T-helper 2 cell treated with Interferon-gamma antibody and Interleukin-4, amounts not matched to agents 5 μg/mL and 100 μg/mL, for 36 hours (primary cell): ENCODE results near the gene WDR46.

ENCODE experiments used
- DNase-seq: peaks from one replicate; pipeline ENCODE4 v3.0.0; 2021; ENCODE audit warnings: low spot score
- H3K27ac Mint-ChIP-seq: one replicate; pipeline ENCODE4 v1.8.0; 2021; ENCODE audit warnings: mild to moderate bottlenecking, mixed read lengths
- H3K27me3 Mint-ChIP-seq: one replicate; pipeline ENCODE4 v1.8.0; 2021; ENCODE audit warnings: low read depth, mixed read lengths
- H3K36me3 Mint-ChIP-seq: one replicate; pipeline ENCODE4 v1.8.0; 2021; ENCODE audit warnings: low read depth, mixed read lengths
- H3K4me1 Mint-ChIP-seq: one replicate; pipeline ENCODE4 v1.8.0; 2021; ENCODE audit warnings: low read depth, mixed read lengths
- H3K4me3 Mint-ChIP-seq: one replicate; pipeline ENCODE4 v1.8.0; 2022; ENCODE audit warnings: mild to moderate bottlenecking, moderate library complexity, mixed read lengths
- H3K9me3 Mint-ChIP-seq: one replicate; pipeline ENCODE4 v1.8.0; 2021; ENCODE audit warnings: mixed read lengths

The WDR46 gene

GRCh38 chr6:33288921-33289783 lies at the start of gene WDR46, which contains the start of gene PFDN6:
TSS of gene WDR46 (minus strand) at chr6:33289239. CDS start at chr6:33289170, 69 bp downstream.
TSS of gene PFDN6 (plus strand) at chr6:33289601. CDS start at chr6:33289857, 256 bp downstream.
- Mint-ChIP-seq H3K4me3 (peak within 1 kb of the TSS; percentile 98), H3K4me1 (peaks cover 26% of the 10 kb centered on the region), H3K9me3 (no peaks in the 10 kb centered on the region), H3K27ac (peak within 1 kb of the TSS; percentile 88), H3K36me3 (peaks cover 47% of the 10 kb centered on the region), H3K27me3 (no peaks in the 10 kb centered on the region)
- peak; percentile 82 for DNase-seq

GRCh38 chr6:33336495-33336894 lies 47.5 kb upstream of the WDR46 start:
- H3K27ac Mint-ChIP-seq: no peak overlapping the region
- no peaks in the 10 kb centered on the region for H3K9me3 Mint-ChIP-seq
- H3K36me3 Mint-ChIP-seq: no peaks in the 10 kb centered on the region
- no peak for DNase-seq
- H3K27me3 Mint-ChIP-seq: no peaks in the 10 kb centered on the region
- H3K4me3 Mint-ChIP-seq: no peak overlapping the region
- H3K4me1 Mint-ChIP-seq: peaks cover 7% of the 10 kb centered on the region

GRCh38 chr6:33335916-33336315 lies 46.9 kb upstream of the WDR46 start:
- no peak overlapping the region for H3K4me3 Mint-ChIP-seq
- peaks cover 7% of the 10 kb centered on the region for H3K4me1 Mint-ChIP-seq
- no peaks in the 10 kb centered on the region for H3K36me3 Mint-ChIP-seq
- DNase-seq: no peak
- H3K27me3 Mint-ChIP-seq: no peaks in the 10 kb centered on the region
- no peak overlapping the region for H3K27ac Mint-ChIP-seq
- H3K9me3 Mint-ChIP-seq: no peaks in the 10 kb centered on the region

- Mint-ChIP-seq H3K27me3 (no peaks in the 10 kb centered on the region), H3K9me3 (no peaks in the 10 kb centered on the region), H3K4me1 (peaks cover 4% of the 10 kb centered on the region), H3K4me3 (no peak overlapping the region), H3K36me3 (no peaks in the 10 kb centered on the region), H3K27ac (no peak overlapping the region)
- no peak for DNase-seq
Measured at GRCh38 chr6:33333666-33334065, 44.6 kb upstream of the WDR46 start.

GRCh38 chr6:33330736-33331135 lies 41.7 kb upstream of the WDR46 start:
- H3K4me1 Mint-ChIP-seq: peaks cover 4% of the 10 kb centered on the region
- no peak overlapping the region for H3K4me3 Mint-ChIP-seq
- H3K27ac Mint-ChIP-seq: no peak overlapping the region
- H3K9me3 Mint-ChIP-seq: no peaks in the 10 kb centered on the region
- DNase-seq: no peak
- no peaks in the 10 kb centered on the region for H3K36me3 Mint-ChIP-seq
- H3K27me3 Mint-ChIP-seq: no peaks in the 10 kb centered on the region

GRCh38 chr6:33329058-33329457 lies 40.0 kb upstream of the WDR46 start:
- DNase-seq: no peak
- Mint-ChIP-seq H3K27ac (no peak overlapping the region), H3K9me3 (no peaks in the 10 kb centered on the region), H3K27me3 (no peaks in the 10 kb centered on the region), H3K4me3 (no peak overlapping the region), H3K36me3 (no peaks in the 10 kb centered on the region), H3K4me1 (peaks cover 3% of the 10 kb centered on the region)

- no peaks in the 10 kb centered on the region for H3K27me3 Mint-ChIP-seq
- H3K27ac Mint-ChIP-seq: peak overlapping the region; percentile 100
- no peaks in the 10 kb centered on the region for H3K9me3 Mint-ChIP-seq
- DNase-seq: no peak
- H3K4me3 Mint-ChIP-seq: peak overlapping the region; percentile 96
- peaks cover 36% of the 10 kb centered on the region for H3K4me1 Mint-ChIP-seq
- H3K36me3 Mint-ChIP-seq: peaks cover 33% of the 10 kb centered on the region
Measured at GRCh38 chr6:33324125-33324524, 35.1 kb upstream of the WDR46 start.

- Mint-ChIP-seq H3K9me3 (no peaks in the 10 kb centered on the region), H3K27me3 (no peaks in the 10 kb centered on the region), H3K27ac (peak overlapping the region; percentile 100), H3K4me3 (peak overlapping the region; percentile 96), H3K36me3 (peaks cover 38% of the 10 kb centered on the region), H3K4me1 (peaks cover 39% of the 10 kb centered on the region)
- DNase-seq: no peak
Measured at GRCh38 chr6:33323623-33323948, 34.5 kb upstream of the WDR46 start.

- Mint-ChIP-seq H3K36me3 (peaks cover 47% of the 10 kb centered on the region), H3K27ac (peak overlapping the region; percentile 80), H3K9me3 (no peaks in the 10 kb centered on the region), H3K27me3 (no peaks in the 10 kb centered on the region), H3K4me3 (peak overlapping the region; percentile 96), H3K4me1 (peaks cover 54% of the 10 kb centered on the region)
- DNase-seq: no peak
Measured at GRCh38 chr6:33321227-33321626, 32.2 kb upstream of the WDR46 start.

- DNase-seq: no peak
- H3K36me3 Mint-ChIP-seq: peaks cover 49% of the 10 kb centered on the region
- no peak overlapping the region for H3K27ac Mint-ChIP-seq
- no peaks in the 10 kb centered on the region for H3K9me3 Mint-ChIP-seq
- H3K4me3 Mint-ChIP-seq: peak overlapping the region; percentile 96
- peaks cover 56% of the 10 kb centered on the region for H3K4me1 Mint-ChIP-seq
- H3K27me3 Mint-ChIP-seq: no peaks in the 10 kb centered on the region
Measured at GRCh38 chr6:33320315-33321181, 31.5 kb upstream of the WDR46 start.

- no peaks in the 10 kb centered on the region for H3K9me3 Mint-ChIP-seq
- DNase-seq: no peak
- peaks cover 56% of the 10 kb centered on the region for H3K4me1 Mint-ChIP-seq
- peak overlapping the region; percentile 60 for H3K27ac Mint-ChIP-seq
- H3K36me3 Mint-ChIP-seq: peaks cover 49% of the 10 kb centered on the region
- no peaks in the 10 kb centered on the region for H3K27me3 Mint-ChIP-seq
- peak overlapping the region; percentile 96 for H3K4me3 Mint-ChIP-seq
Measured at GRCh38 chr6:33319939-33320314, 30.9 kb upstream of the WDR46 start.

- peaks cover 56% of the 10 kb centered on the region for H3K4me1 Mint-ChIP-seq
- peak overlapping the region; percentile 96 for H3K4me3 Mint-ChIP-seq
- H3K27ac Mint-ChIP-seq: peak overlapping the region; percentile 96
- DNase-seq: no peak
- no peaks in the 10 kb centered on the region for H3K27me3 Mint-ChIP-seq
- H3K9me3 Mint-ChIP-seq: no peaks in the 10 kb centered on the region
- H3K36me3 Mint-ChIP-seq: peaks cover 55% of the 10 kb centered on the region
Measured at GRCh38 chr6:33318426-33319073, 29.5 kb upstream of the WDR46 start.

GRCh38 chr6:33317669-33318425 lies 28.8 kb upstream of the WDR46 start, which contains the start of gene ZBTB22:
TSS of gene ZBTB22 (minus strand) at chr6:33317744. CDS start at chr6:33316916, 828 bp downstream.
- H3K27ac Mint-ChIP-seq: peak within 1 kb of the TSS; percentile 96
- peak within 1 kb of the TSS; percentile 96 for H3K4me3 Mint-ChIP-seq
- peaks cover 52% of the 10 kb centered on the region for H3K4me1 Mint-ChIP-seq
- H3K36me3 Mint-ChIP-seq: peaks cover 60% of the 10 kb centered on the region
- H3K27me3 Mint-ChIP-seq: no peaks in the 10 kb centered on the region
- peak; percentile 95 for DNase-seq
- H3K9me3 Mint-ChIP-seq: no peaks in the 10 kb centered on the region
